GM12892 (cell line): Measurements from ENCODE around the gene MLYCD.
A peak's percentile ranks its signal among the peaks of the same experiment; 100 is the strongest.

Experiments used
- DNase-seq: peaks from one replicate; pipeline ENCODE4 v3.0.0; 2011; ENCODE audit not compliant: insufficient read length
- FAIRE-seq: peaks from 2 replicates; lab custom pipeline; 2011; peaks lifted over from hg19 to GRCh38; lab: Jason Lieb, UNC
- POLR2A ChIP-seq: IDR thresholded peaks from 2 replicates; pipeline ENCODE4 v1.6.1; 2011; ENCODE audit warnings: low read depth, low read length, control low read depth
- POLR2AphosphoS5 ChIP-seq: IDR thresholded peaks from 2 replicates; pipeline ENCODE4 v1.6.1; 2011; ENCODE audit warnings: low read depth, low read length, control low read depth
- TAF1 ChIP-seq: IDR thresholded peaks from 2 replicates; pipeline ENCODE4 v1.6.1; 2011; ENCODE audit warnings: low read depth, mild to moderate bottlenecking, control low read depth, low read length, borderline replicate concordance

Gene MLYCD

DNA sequence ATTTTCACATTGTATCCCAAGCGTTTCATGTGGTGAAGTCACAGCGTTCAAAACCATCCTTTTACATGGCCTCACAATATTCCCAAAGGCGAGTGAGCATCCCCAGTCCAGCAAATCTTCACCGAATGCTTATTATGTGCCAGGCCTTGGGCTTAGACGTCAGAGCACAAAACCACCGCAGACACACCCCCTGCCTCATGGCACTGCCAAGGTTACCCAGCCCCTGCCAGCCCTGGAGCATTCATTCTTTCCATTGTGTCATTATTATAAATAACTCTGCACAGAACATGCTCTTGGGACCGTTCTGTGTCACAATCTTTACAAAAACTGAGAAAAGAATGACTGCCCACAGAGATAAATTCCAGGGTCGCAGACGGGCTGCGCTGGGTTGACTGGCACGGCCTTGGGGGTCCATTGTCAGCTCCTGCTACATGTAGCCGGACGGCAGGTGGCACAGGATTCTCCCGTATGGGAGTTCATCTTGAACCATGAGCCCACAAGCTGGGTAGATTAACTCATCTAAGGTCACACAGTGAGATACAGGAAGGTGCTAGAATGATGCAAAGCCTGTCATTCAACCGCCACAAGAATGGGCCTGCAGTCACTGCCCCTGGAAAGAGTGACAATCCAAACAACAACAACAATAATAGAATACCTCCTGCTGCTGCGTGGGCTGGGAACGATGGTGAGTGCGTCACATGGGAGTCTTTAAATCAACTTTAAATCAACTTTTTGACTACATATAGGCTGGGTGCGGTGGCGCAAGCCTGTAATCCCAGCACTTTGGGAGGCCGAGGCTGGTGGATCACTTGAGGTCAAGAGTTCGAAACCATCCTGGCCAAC, 64.6 kb downstream of the MLYCD start:
- no peak for FAIRE-seq
- DNase-seq: no peak

GRCh38 chr16:83964684-83965443, 65.9 kb downstream of the MLYCD start:
- DNase-seq: no peak
- TF ChIP-seq POLR2A: no peak
- FAIRE-seq: no peak

More for the DNA sequence above, 64.6 kb downstream of the MLYCD start:
- no peak for TF ChIP-seq POLR2AphosphoS5

DNA sequence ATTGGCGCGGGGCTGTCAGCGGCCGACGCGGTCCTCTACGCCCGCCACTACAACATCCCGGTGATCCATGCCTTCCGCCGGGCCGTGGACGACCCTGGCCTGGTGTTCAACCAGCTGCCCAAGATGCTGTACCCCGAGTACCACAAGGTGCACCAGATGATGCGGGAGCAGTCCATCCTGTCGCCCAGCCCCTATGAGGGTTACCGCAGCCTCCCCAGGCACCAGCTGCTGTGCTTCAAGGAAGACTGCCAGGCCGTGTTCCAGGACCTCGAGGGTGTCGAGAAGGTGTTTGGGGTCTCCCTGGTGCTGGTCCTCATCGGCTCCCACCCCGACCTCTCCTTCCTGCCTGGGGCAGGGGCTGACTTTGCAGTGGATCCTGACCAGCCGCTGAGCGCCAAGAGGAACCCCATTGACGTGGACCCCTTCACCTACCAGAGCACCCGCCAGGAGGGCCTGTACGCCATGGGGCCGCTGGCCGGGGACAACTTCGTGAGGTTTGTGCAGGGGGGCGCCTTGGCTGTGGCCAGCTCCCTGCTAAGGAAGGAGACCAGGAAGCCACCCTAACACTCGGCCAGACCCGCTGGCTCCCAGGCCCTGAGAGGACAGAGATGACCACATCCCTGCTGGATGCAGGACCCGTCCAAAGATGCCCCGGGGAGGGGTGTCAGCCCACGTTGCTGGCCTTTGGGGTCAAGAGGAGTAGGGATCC, 66.7 kb downstream of the MLYCD start:
- no peak for FAIRE-seq
- no peak for DNase-seq
- TF ChIP-seq POLR2A (no peak), POLR2AphosphoS5 (no peak), TAF1 (no peak)

GRCh38 chr16:83966153-83966696, 67.3 kb downstream of the MLYCD start:
- TF ChIP-seq POLR2A: no peak
- no peak for TF ChIP-seq TAF1
- TF ChIP-seq POLR2AphosphoS5: no peak
- DNase-seq (no peak), FAIRE-seq (no peak)

GRCh38 chr16:83967091-83967490, 68.2 kb downstream of the MLYCD start:
- FAIRE-seq (no peak), DNase-seq (no peak)
- TF ChIP-seq POLR2AphosphoS5: no peak
- TF ChIP-seq TAF1: no peak
- no peak for TF ChIP-seq POLR2A

DNA sequence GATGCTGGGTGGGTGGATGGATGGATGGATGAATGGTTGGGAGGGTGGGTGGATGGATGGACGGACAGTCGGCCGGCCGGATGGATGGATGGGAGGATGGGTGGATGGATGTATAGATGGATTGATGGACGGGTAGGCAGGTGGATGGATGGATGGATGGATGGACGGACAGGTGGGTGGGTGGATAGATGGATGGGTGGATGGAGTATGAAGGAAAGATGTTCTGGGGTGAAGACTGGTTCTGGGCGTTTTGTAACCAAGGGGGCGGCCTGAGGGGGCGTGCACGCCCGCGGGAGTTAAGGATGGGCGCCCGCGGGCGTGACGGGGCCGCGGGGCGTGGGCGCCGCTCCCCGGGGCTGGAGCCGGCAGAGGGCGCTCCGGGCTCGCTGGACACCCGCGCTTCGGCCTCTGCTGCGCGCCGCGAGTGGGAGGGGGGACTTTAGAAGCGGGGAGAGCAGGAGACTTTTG, 69.0 kb downstream of the MLYCD start, which contains the start of gene NECAB2:
Gene NECAB2, plus strand, starts transcription at position 407 of the 468 bp plus-strand sequence. CDS start 405 bp downstream, outside the sequence.
- no peak for TF ChIP-seq TAF1
- TF ChIP-seq POLR2A: no peak
- no peak for TF ChIP-seq POLR2AphosphoS5
- peak; percentile 61 for FAIRE-seq
- DNase-seq: peak; percentile 76

- TF ChIP-seq POLR2A: no peak
- DNase-seq (no peak), FAIRE-seq (no peak)
These were observed 69.5 kb downstream of the MLYCD start for GRCh38 chr16:83968306-83968851.

GRCh38 chr16:83968891-83969649, 70.2 kb downstream of the MLYCD start:
- FAIRE-seq (no peak), DNase-seq (no peak)
- TF ChIP-seq POLR2AphosphoS5 (no peak), POLR2A (no peak), TAF1 (no peak)

GRCh38 chr16:83969771-83970429, 71.0 kb downstream of the MLYCD start:
- FAIRE-seq: no peak
- no peak for DNase-seq
- TF ChIP-seq POLR2AphosphoS5: no peak
- TF ChIP-seq TAF1: no peak
- TF ChIP-seq POLR2A: no peak

DNA sequence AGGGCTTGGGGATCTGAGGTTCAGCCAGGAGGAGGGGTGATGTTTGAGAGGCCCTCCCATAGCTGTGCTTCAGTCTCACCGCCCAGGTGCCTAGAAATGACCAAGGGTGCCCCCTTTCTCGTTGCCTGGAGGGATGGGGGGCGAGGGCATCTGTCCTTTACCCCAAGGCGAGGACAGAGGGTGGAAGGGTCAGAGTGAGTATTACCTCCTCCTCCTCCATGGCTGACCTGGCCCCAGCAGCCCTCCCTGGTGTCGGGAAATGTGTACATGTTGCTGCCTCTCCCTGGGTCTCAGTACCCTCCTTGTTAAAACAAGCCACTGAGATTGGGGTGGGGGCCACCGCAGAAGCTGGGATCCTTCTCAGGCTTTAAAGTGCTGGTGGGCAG, 71.5 kb downstream of the MLYCD start:
- TF ChIP-seq POLR2AphosphoS5 (no peak), TAF1 (no peak), POLR2A (no peak)
- no peak for DNase-seq
- no peak for FAIRE-seq
